ENCODE measurements around the gene XAB2.

DNA sequence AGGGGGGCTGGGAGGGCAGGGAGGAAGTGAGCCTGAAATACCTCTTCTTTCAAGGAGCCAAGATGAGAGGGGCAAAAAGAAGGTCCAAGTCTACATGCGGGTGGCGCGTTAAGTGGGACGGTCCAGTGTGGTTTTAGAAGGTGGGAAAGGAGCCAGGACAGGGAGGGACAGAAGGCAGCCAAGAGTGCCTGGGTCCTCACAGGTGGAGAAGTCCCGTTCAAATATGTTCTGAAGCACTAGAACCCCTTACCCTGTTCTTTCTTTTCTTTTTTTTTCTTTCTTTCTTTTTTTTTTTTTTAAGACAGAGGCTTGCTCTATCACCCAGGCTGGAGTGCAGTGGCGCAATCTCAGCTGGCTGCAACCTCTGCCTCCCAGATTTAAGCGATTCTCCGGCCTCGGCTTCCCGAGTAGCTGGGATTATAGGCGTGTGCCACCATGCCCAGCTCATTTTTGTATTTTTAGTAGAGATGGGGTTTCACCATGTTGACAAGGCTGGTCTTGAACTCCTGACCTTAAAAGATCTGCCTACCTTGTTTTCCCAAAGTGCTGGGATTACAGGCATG lies 26.3 kb downstream of the XAB2 start:
- TF ChIP-seq, protein P1, sequence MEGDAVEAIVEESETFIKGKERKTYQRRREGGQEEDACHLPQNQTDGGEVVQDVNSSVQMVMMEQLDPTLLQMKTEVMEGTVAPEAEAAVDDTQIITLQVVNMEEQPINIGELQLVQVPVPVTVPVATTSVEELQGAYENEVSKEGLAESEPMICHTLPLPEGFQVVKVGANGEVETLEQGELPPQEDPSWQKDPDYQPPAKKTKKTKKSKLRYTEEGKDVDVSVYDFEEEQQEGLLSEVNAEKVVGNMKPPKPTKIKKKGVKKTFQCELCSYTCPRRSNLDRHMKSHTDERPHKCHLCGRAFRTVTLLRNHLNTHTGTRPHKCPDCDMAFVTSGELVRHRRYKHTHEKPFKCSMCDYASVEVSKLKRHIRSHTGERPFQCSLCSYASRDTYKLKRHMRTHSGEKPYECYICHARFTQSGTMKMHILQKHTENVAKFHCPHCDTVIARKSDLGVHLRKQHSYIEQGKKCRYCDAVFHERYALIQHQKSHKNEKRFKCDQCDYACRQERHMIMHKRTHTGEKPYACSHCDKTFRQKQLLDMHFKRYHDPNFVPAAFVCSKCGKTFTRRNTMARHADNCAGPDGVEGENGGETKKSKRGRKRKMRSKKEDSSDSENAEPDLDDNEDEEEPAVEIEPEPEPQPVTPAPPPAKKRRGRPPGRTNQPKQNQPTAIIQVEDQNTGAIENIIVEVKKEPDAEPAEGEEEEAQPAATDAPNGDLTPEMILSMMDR (IDR thresholded peaks at IDR 0.05), result no peak
- TF ChIP-seq POLR2A (IDR thresholded peaks at IDR 0.05), result no peak

Measured in uterus (tissue), 2 donors.